Measurements from ENCODE around the gene P2RX3. TPM values are rescaled to one million over a fixed set of nuclear protein-coding genes. Genes with fewer than 3 reads are reported as not detected.
"Not testable (repeated sequence)": the region's sequence is repeated elsewhere in the genome, so short reads cannot be mapped to it uniquely, and the experiment has no call there.

Gene P2RX3
- total and polyA plus RNA-seq, 9 donors: 1.3 to 5.2 (median 2.5) TPM

- no peak for DNase-seq
- WGBS (ENCODE audit: insufficient coverage): 89% methylated on average over 10 of the region's 11 CpGs
- Histone ChIP-seq H3K27ac (ENCODE audit: low read length) (no peak overlapping the region), H3K4me3 (ENCODE audit: low read length) (no peak overlapping the region), H3K27me3 (ENCODE audit: control insufficient read depth, insufficient read depth, low read length) (no peaks in the 10 kb centered on the region), H3K9me3 (replicated peaks; ENCODE audit: control insufficient read depth, low read depth, low read length) (no peaks in the 10 kb centered on the region), H3K4me1 (ENCODE audit: control insufficient read depth, insufficient read depth, low read length) (no peaks in the 10 kb centered on the region), H3K36me3 (ENCODE audit: control insufficient read depth, insufficient read depth, low read length) (no peaks in the 10 kb centered on the region)
Measured at GRCh38 chr11:57395905-57396623, 57.9 kb downstream of the P2RX3 start.

- DNase-seq: no peak
- WGBS (ENCODE audit: insufficient coverage): 40% methylated on average over 1 of the region's 2 CpGs
- no peaks in the 10 kb centered on the region for H3K27me3 ChIP-seq (ENCODE audit: control insufficient read depth, insufficient read depth, low read length)
- H3K4me3 ChIP-seq (ENCODE audit: low read length): no peak overlapping the region
- no peaks in the 10 kb centered on the region for H3K36me3 ChIP-seq (ENCODE audit: control insufficient read depth, insufficient read depth, low read length)
- no peak overlapping the region for H3K27ac ChIP-seq (ENCODE audit: low read length)
- no peaks in the 10 kb centered on the region for H3K4me1 ChIP-seq (ENCODE audit: control insufficient read depth, insufficient read depth, low read length)
- no peaks in the 10 kb centered on the region for H3K9me3 ChIP-seq (replicated peaks; ENCODE audit: control insufficient read depth, low read depth, low read length)
Measured at GRCh38 chr11:57396744-57397143, 58.6 kb downstream of the P2RX3 start.

- H3K36me3 ChIP-seq (ENCODE audit: control insufficient read depth, insufficient read depth, low read length): no peaks in the 10 kb centered on the region
- no peak overlapping the region for H3K4me3 ChIP-seq (ENCODE audit: low read length)
- H3K4me1 ChIP-seq (ENCODE audit: control insufficient read depth, insufficient read depth, low read length): no peaks in the 10 kb centered on the region
- H3K27me3 ChIP-seq (ENCODE audit: control insufficient read depth, insufficient read depth, low read length): no peaks in the 10 kb centered on the region
- no peak overlapping the region for H3K27ac ChIP-seq (ENCODE audit: low read length)
- DNase-seq: no peak
- 76% methylated on average over 4 of the region's 4 CpGs for WGBS (ENCODE audit: insufficient coverage)
- H3K9me3 ChIP-seq (replicated peaks; ENCODE audit: control insufficient read depth, low read depth, low read length): no peaks in the 10 kb centered on the region
Measured at GRCh38 chr11:57397394-57397990, 59.3 kb downstream of the P2RX3 start.

GRCh38 chr11:57399221-57399620 is 61.1 kb downstream of the P2RX3 start:
- no peaks in the 10 kb centered on the region for H3K9me3 ChIP-seq (replicated peaks; ENCODE audit: control insufficient read depth, low read depth, low read length)
- H3K27ac ChIP-seq (ENCODE audit: low read length): no peak overlapping the region
- no CpG with 5 or more reads among the region's 5 CpGs for WGBS (ENCODE audit: insufficient coverage)
- no peaks in the 10 kb centered on the region for H3K4me1 ChIP-seq (ENCODE audit: control insufficient read depth, insufficient read depth, low read length)
- no peaks in the 10 kb centered on the region for H3K27me3 ChIP-seq (ENCODE audit: control insufficient read depth, insufficient read depth, low read length)
- no peaks in the 10 kb centered on the region for H3K36me3 ChIP-seq (ENCODE audit: control insufficient read depth, insufficient read depth, low read length)
- DNase-seq: no peak
- no peak overlapping the region for H3K4me3 ChIP-seq (ENCODE audit: low read length)

DNA sequence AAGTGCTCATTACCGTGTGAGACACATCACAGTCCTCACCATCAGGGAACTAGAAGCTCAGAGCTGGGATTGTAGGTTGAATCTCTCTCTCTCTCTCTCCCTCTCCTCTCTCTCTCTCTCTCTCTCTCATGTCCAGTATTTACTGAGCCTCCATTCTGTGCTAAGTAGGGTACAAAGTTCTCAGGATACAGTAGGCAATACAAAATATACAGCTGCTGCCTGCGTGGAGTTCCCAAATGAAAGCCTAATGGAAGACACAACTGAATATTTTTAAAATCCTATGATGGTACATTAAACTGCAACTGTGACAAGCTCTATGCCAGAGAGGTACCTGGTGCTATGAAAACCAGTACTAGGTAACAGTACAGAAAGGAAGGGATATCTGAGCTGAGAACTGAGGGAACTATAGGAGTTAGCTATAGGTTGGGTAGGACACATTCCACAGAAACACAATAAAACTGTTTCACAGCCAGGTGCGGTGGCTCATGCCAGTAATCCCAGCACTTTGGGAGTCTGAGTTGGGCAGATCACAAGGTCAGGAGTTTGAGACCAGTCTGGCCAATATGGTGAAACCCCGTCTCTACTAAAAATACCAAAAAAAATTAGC is 61.9 kb downstream of the P2RX3 start:
- WGBS (ENCODE audit: insufficient coverage): 89% methylated on average over 1 of the region's 4 CpGs
- Histone ChIP-seq H3K27me3 (ENCODE audit: control insufficient read depth, insufficient read depth, low read length) (no peaks in the 10 kb centered on the region), H3K36me3 (ENCODE audit: control insufficient read depth, insufficient read depth, low read length) (no peaks in the 10 kb centered on the region), H3K4me1 (ENCODE audit: control insufficient read depth, insufficient read depth, low read length) (no peaks in the 10 kb centered on the region), H3K9me3 (replicated peaks; ENCODE audit: control insufficient read depth, low read depth, low read length) (no peaks in the 10 kb centered on the region), H3K4me3 (ENCODE audit: low read length) (no peak overlapping the region), H3K27ac (ENCODE audit: low read length) (no peak overlapping the region)
- DNase-seq: no peak

DNA sequence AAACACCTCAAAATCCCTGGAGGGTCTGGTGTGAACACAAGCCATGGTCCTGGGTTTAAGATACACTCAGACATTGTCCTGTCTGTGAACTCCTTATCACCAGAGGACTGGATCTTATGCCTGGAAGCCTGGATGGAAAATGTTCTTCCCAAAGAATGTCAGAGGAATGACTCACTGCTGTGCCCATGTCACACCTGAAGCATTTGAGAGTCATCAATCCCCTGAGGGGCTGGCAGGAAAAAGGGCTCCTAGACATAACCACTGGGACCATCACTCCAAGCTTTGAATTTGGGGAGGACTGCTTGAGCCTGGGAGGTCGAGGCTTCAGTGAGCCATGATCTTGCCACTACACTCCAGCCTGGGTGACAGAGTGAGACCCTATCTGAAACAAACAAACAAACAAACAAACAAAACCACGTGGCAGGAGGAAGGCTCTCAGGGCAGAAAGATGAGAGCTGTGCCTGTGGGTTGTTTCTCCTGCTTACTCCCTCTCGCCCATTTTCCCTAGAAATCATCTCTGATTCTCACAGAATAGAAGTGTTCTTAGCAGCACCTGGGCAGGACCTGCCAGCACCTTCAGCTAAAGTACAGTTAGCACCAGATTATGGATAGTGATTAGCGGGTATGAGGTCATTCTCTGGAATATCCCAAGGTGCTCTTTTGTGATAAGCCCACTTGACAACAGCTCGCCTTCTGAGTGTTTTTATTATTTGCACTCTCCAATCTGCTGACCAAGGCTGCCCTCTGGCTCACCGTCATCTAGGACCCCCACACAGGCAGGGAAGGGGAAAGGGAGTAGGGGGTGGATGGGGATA is 64.2 kb downstream of the P2RX3 start:
- WGBS (ENCODE audit: insufficient coverage): no CpG with 5 or more reads among the region's 6 CpGs
- H3K27ac ChIP-seq (ENCODE audit: low read length): no peak overlapping the region
- H3K4me3 ChIP-seq (ENCODE audit: low read length): no peak overlapping the region
- peaks cover 9% of the 10 kb centered on the region for H3K4me1 ChIP-seq (ENCODE audit: control insufficient read depth, insufficient read depth, low read length)
- H3K27me3 ChIP-seq (ENCODE audit: control insufficient read depth, insufficient read depth, low read length): no peaks in the 10 kb centered on the region
- H3K9me3 ChIP-seq (replicated peaks; ENCODE audit: control insufficient read depth, low read depth, low read length): no peaks in the 10 kb centered on the region
- DNase-seq: no peak
- H3K36me3 ChIP-seq (ENCODE audit: control insufficient read depth, insufficient read depth, low read length): peaks cover 15% of the 10 kb centered on the region

GRCh38 chr11:57403003-57403801 is 65.0 kb downstream of the P2RX3 start:
- H3K4me3 ChIP-seq (ENCODE audit: low read length); H3K27me3 ChIP-seq (ENCODE audit: control insufficient read depth, insufficient read depth, low read length); H3K9me3 ChIP-seq (replicated peaks; ENCODE audit: control insufficient read depth, low read depth, low read length); DNase-seq; H3K27ac ChIP-seq (ENCODE audit: low read length): not testable (repeated sequence)
- H3K4me1 ChIP-seq (ENCODE audit: control insufficient read depth, insufficient read depth, low read length): peaks cover 12% of the 10 kb centered on the region
- peaks cover 23% of the 10 kb centered on the region for H3K36me3 ChIP-seq (ENCODE audit: control insufficient read depth, insufficient read depth, low read length)
- WGBS (ENCODE audit: insufficient coverage): 100% methylated on average over 1 of the region's 6 CpGs

GRCh38 chr11:57403802-57404147 is 65.6 kb downstream of the P2RX3 start:
- Histone ChIP-seq H3K4me1 (ENCODE audit: control insufficient read depth, insufficient read depth, low read length) (peaks cover 12% of the 10 kb centered on the region), H3K36me3 (ENCODE audit: control insufficient read depth, insufficient read depth, low read length) (peaks cover 27% of the 10 kb centered on the region), H3K9me3 (replicated peaks; ENCODE audit: control insufficient read depth, low read depth, low read length) (no peaks in the 10 kb centered on the region), H3K27ac (ENCODE audit: low read length) (no peak overlapping the region), H3K4me3 (ENCODE audit: low read length) (no peak overlapping the region), H3K27me3 (ENCODE audit: control insufficient read depth, insufficient read depth, low read length) (no peaks in the 10 kb centered on the region)
- no CpG with 5 or more reads among the region's 2 CpGs for WGBS (ENCODE audit: insufficient coverage)
- DNase-seq: no peak

- H3K36me3 ChIP-seq (ENCODE audit: control insufficient read depth, insufficient read depth, low read length): peaks cover 42% of the 10 kb centered on the region
- H3K9me3 ChIP-seq (replicated peaks; ENCODE audit: control insufficient read depth, low read depth, low read length): no peaks in the 10 kb centered on the region
- 66% methylated on average over 2 of the region's 4 CpGs for WGBS (ENCODE audit: insufficient coverage)
- H3K4me3 ChIP-seq (ENCODE audit: low read length): no peak overlapping the region
- H3K27me3 ChIP-seq (ENCODE audit: control insufficient read depth, insufficient read depth, low read length): no peaks in the 10 kb centered on the region
- H3K4me1 ChIP-seq (ENCODE audit: control insufficient read depth, insufficient read depth, low read length): peaks cover 12% of the 10 kb centered on the region
- no peak overlapping the region for H3K27ac ChIP-seq (ENCODE audit: low read length)
- DNase-seq: no peak
Measured at GRCh38 chr11:57405271-57405860, 67.2 kb downstream of the P2RX3 start.
